Adrenal gland (tissue), 12 donors: Measurements from ENCODE around the gene KLK14. TPM values are rescaled to one million over a fixed set of nuclear protein-coding genes. Genes with fewer than 3 reads are reported as not detected.

Experiments
- DNase-seq, 7 donors: peaks; one replicate each; pipeline ENCODE4 v3.0.0-alpha.2; 2019 to 2020
- H3K27ac ChIP-seq, 5 donors: fragments of 200-600 bp; sonication (generic) in 4 of 5; 1 replicate in 3 of 5; 2 replicates in 2 of 5; pipeline versions ENCODE4 v1.5.1 to v1.8.0; 2016 to 2020; ENCODE audit warnings: mild to moderate bottlenecking in 1 of 5
- H3K27me3 ChIP-seq: fragments of 200-600 bp; 2 replicates; pipeline ENCODE4 v1.8.0; 2021
- H3K36me3 ChIP-seq, 2 donors: fragments of 200-600 bp; replicated peaks in 1 of 2; 1 replicate in 1 of 2; 2 replicates in 1 of 2; pipeline versions ENCODE4 v1.5.1 to v1.8.0; 2018 to 2022
- H3K4me1 ChIP-seq, 2 donors: fragments of 200-600 bp; replicated peaks in 1 of 2; 1 replicate in 1 of 2; 2 replicates in 1 of 2; pipeline versions ENCODE4 v1.5.1 to v1.8.0; 2018 to 2021
- H3K4me3 ChIP-seq, 4 donors: fragments of 200-600 bp; sonication (generic) in 3 of 4; one replicate each; pipeline ENCODE4 v1.5.1; 2016 to 2018
- H3K9me3 ChIP-seq, 3 donors: fragments of 200-600 bp; sonication (generic) in 1 of 3; replicated peaks in 1 of 3; 1 replicate in 2 of 3; 2 replicates in 1 of 3; pipeline versions ENCODE4 v1.5.1 to v1.8.0; 2016 to 2021
- POLR2A ChIP-seq, 2 donors: fragments of 450-650 bp; IDR thresholded peaks; one replicate each; pipeline ENCODE4 v1.6.1; 2017; ENCODE audit warnings: antibody characterized with exemption in 2 of 2, mild to moderate bottlenecking in 2 of 2, moderate library complexity in 1 of 2
- WGBS, 4 donors: extraction: QIAGEN DNeasy Blood & Tissue Kit in 2 of 4; methylation state at CpG; one replicate each; pipeline versions ENCODE4 v1.1.5 to v1.1.7; 2013 to 2017; 5-methylcytosine and 5-hydroxymethylcytosine counted together
- intact Hi-C, 2 donors: fragments of 100-400 bp; cut with DNase I; formaldehyde crosslinking; loops; one replicate each; pipeline versions ENCODE4 v1.14.1 to v1.15.0; 2022 to 2023
- polyA plus RNA-seq, 3 donors: library from polyadenylated mRNA; stranded (reverse); fragments of 200-250 nt in 2 of 3; fragments of 350-450 nt in 1 of 3; fragmentation: Illumina TruSeq in 1 of 3; extraction: RNeasy Lipid Tissue Mini Kit (QIAGEN cat#74804) in 1 of 3; gene quantifications; one replicate each; pipeline ENCODE4 v1.2.3, GENCODE V29; 2013 to 2014
- total RNA-seq, 9 donors: library from RNA; depleted of rRNA in 4 of 9; stranded (reverse); fragments of >200 nt in 4 of 9; fragments of 120-200 nt in 1 of 9; fragmentation: NEBNext Ultra II Directional in 1 of 9; extraction: Animal tissue kit (Norgen Biotek cat#: 25700) in 1 of 9; gene quantifications; one replicate each; pipeline versions ENCODE4 v1.1.0 to v1.2.4, GENCODE V29; 2013 to 2023
- TF ChIP-seq, protein P1 (sequence below), 6 experiments: fragments of 450-650 bp in 4 of 6; fragments of 200-600 bp in 2 of 6; sonication (generic) in 1 of 6; IDR thresholded peaks; 1 replicate in 5 of 6; 2 replicates in 1 of 6; pipeline versions ENCODE4 v1.5.1 to v1.8.0; 2016 to 2021; ENCODE audit warnings: antibody characterized with exemption in 6 of 6, mild to moderate bottlenecking in 2 of 6, moderate library complexity in 1 of 6
- donor health status: healthy with polysubstance abuse.
- donor health status: Bipolar disorder and iron deficiency.
- donor health status: DM: yes; HTN: yes; CAD: no.
- donor health status: DM: no; HTN: no; CAD: no.
- donor health status: DM: no; HTN: no; CAD: no.
- donor health status: DM: yes; HTN: yes; CAD: no.

The KLK14 gene
- total and polyA plus RNA-seq, 12 donors: 0.25 to 0.81 (median 0.57) TPM; not detected in 8

DNA sequence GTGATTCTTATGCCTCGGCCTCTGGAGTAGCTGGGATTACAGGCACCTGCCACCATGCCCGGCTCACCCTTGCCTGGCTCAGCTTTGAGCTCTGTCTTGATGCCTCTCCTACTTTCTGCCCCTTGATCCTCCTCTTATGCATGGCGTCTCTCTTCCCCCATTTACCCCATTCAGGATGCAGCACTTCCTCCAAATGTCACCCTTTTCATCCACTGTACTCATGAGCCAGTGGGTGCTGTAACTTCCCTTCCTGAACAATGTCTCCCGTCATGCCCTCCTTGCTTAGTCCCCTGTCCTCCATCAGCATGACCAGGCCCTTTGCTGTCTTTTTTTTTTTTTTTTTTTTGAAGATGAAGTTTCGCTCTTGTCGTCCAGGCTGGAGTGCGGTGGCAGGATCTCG, 38.6 kb upstream of the KLK14 start:
- H3K36me3 ChIP-seq: no peaks in the 10 kb centered on the region
- H3K9me3 ChIP-seq: no peaks in the 10 kb centered on the region
- H3K27me3 ChIP-seq: no peaks in the 10 kb centered on the region
- intact Hi-C loops: no loop called here
- no peak overlapping the region for H3K4me3 ChIP-seq
- DNase-seq: no peak
- no peaks in the 10 kb centered on the region for H3K4me1 ChIP-seq
- 81 to 89% (median 88%) methylated on average over 8 of the region's 8 CpGs for WGBS, 4 donors
- TF ChIP-seq, protein P1, sequence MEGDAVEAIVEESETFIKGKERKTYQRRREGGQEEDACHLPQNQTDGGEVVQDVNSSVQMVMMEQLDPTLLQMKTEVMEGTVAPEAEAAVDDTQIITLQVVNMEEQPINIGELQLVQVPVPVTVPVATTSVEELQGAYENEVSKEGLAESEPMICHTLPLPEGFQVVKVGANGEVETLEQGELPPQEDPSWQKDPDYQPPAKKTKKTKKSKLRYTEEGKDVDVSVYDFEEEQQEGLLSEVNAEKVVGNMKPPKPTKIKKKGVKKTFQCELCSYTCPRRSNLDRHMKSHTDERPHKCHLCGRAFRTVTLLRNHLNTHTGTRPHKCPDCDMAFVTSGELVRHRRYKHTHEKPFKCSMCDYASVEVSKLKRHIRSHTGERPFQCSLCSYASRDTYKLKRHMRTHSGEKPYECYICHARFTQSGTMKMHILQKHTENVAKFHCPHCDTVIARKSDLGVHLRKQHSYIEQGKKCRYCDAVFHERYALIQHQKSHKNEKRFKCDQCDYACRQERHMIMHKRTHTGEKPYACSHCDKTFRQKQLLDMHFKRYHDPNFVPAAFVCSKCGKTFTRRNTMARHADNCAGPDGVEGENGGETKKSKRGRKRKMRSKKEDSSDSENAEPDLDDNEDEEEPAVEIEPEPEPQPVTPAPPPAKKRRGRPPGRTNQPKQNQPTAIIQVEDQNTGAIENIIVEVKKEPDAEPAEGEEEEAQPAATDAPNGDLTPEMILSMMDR (IDR thresholded peaks at IDR 0.05): no peak
- no peak for TF ChIP-seq POLR2A (IDR thresholded peaks at IDR 0.05)
- H3K27ac ChIP-seq: peak overlapping the region in 1 of 5 donors; percentile 62

GRCh38 chr19:51120160-51120559, 37.5 kb upstream of the KLK14 start:
- H3K9me3 ChIP-seq: no peaks in the 10 kb centered on the region

GRCh38 chr19:51119611-51120010, 36.9 kb upstream of the KLK14 start:
- 64 to 82% (median 79%) methylated on average over 4 to 6 of the region's 6 CpGs for WGBS, 4 donors
- no peaks in the 10 kb centered on the region for H3K36me3 ChIP-seq
- TF ChIP-seq, protein P1 (IDR thresholded peaks at IDR 0.05): no peak
- TF ChIP-seq POLR2A (IDR thresholded peaks at IDR 0.05): no peak
- peak overlapping the region in 2 of 5 donors; percentile 3 to 16 for H3K27ac ChIP-seq
- no peaks in the 10 kb centered on the region for H3K27me3 ChIP-seq
- H3K4me3 ChIP-seq: no peak overlapping the region
- DNase-seq: peak in 1 of 7 donors; percentile 29
- no peaks in the 10 kb centered on the region for H3K9me3 ChIP-seq
- intact Hi-C loops: no loop called here
- H3K4me1 ChIP-seq: no peaks in the 10 kb centered on the region

More at GRCh38 chr19:51120160-51120559, 37.5 kb upstream of the KLK14 start:
- TF ChIP-seq, protein P1 (IDR thresholded peaks at IDR 0.05): no peak
- no peak for TF ChIP-seq POLR2A (IDR thresholded peaks at IDR 0.05)
- WGBS, 4 donors: 65 to 80% (median 79%) methylated on average over 6 of the region's 6 CpGs
- H3K36me3 ChIP-seq: no peaks in the 10 kb centered on the region
- DNase-seq: no peak
- intact Hi-C loops: no loop called here
- no peak overlapping the region for H3K4me3 ChIP-seq
- H3K4me1 ChIP-seq: no peaks in the 10 kb centered on the region
- no peaks in the 10 kb centered on the region for H3K27me3 ChIP-seq
- peak overlapping the region in 1 of 5 donors; percentile 3 for H3K27ac ChIP-seq

- WGBS, 4 donors: 49 to 60% (median 57%) methylated on average over 4 of the region's 4 CpGs
- no peaks in the 10 kb centered on the region for H3K4me1 ChIP-seq
- H3K4me3 ChIP-seq: no peak overlapping the region
- H3K36me3 ChIP-seq: no peaks in the 10 kb centered on the region
- DNase-seq: no peak
- no peak overlapping the region for H3K27ac ChIP-seq
- no peaks in the 10 kb centered on the region for H3K27me3 ChIP-seq
- intact Hi-C loops: no loop called here
- TF ChIP-seq, protein P1 (IDR thresholded peaks at IDR 0.05): no peak
- TF ChIP-seq POLR2A (IDR thresholded peaks at IDR 0.05): no peak
- no peaks in the 10 kb centered on the region for H3K9me3 ChIP-seq
These were observed 36.4 kb upstream of the KLK14 start for GRCh38 chr19:51119101-51119500.
